PFSK-1 (cell line): ENCODE measurements around the gene FOXA3.

Experiments used
- POLR2AphosphoS5 ChIP-seq: IDR thresholded peaks from 2 replicates; pipeline ENCODE4 v1.6.1; 2012; ENCODE audit warnings: low read depth, mild to moderate bottlenecking, control low read depth, low read length, moderate library complexity
- SIN3A ChIP-seq: IDR thresholded peaks from 2 replicates; pipeline ENCODE4 v1.6.1; 2012; ENCODE audit warnings: mild to moderate bottlenecking, low read length, moderate library complexity, borderline replicate concordance; ENCODE audit not compliant: insufficient read depth
- TF ChIP-seq, protein P1 (sequence below), 2 experiments: IDR thresholded peaks; 2 replicates each; pipeline versions ENCODE4 v1.6.1 to v1.8.0; 2011 to 2012; ENCODE audit warnings: low read depth in 2 of 2, low read length in 2 of 2, control low read depth in 1 of 2, inconsistent platforms in 1 of 2, mild to moderate bottlenecking in 1 of 2, moderate library complexity in 1 of 2; ENCODE audit not compliant: insufficient read depth in 1 of 2

DNA sequence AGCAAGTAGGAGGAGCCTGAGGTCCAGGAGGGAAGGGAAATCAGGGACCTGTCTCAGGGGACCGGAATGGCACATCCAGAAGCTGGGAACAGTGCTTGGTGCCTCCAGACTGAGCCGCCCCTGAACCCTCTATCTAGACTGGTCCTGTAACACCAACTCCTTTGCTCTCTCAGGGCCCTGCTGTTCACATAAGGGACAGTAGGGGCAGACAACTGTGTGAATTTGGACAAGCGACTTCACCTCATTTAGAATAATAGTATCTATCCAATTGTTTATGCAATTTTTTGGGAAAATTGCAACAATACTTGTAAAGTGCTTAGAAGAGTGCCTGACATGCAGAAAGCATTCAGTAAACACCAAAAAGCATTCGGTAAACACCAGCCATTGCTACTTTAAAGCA, 15.2 kb upstream of the FOXA3 start:
- TF ChIP-seq, protein P1, sequence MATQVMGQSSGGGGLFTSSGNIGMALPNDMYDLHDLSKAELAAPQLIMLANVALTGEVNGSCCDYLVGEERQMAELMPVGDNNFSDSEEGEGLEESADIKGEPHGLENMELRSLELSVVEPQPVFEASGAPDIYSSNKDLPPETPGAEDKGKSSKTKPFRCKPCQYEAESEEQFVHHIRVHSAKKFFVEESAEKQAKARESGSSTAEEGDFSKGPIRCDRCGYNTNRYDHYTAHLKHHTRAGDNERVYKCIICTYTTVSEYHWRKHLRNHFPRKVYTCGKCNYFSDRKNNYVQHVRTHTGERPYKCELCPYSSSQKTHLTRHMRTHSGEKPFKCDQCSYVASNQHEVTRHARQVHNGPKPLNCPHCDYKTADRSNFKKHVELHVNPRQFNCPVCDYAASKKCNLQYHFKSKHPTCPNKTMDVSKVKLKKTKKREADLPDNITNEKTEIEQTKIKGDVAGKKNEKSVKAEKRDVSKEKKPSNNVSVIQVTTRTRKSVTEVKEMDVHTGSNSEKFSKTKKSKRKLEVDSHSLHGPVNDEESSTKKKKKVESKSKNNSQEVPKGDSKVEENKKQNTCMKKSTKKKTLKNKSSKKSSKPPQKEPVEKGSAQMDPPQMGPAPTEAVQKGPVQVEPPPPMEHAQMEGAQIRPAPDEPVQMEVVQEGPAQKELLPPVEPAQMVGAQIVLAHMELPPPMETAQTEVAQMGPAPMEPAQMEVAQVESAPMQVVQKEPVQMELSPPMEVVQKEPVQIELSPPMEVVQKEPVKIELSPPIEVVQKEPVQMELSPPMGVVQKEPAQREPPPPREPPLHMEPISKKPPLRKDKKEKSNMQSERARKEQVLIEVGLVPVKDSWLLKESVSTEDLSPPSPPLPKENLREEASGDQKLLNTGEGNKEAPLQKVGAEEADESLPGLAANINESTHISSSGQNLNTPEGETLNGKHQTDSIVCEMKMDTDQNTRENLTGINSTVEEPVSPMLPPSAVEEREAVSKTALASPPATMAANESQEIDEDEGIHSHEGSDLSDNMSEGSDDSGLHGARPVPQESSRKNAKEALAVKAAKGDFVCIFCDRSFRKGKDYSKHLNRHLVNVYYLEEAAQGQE (IDR thresholded peaks at IDR 0.05; ENCODE audit: insufficient read depth in 1 of 2, low read depth in 2 of 2, low read length in 2 of 2) = no peak
- no peak for TF ChIP-seq POLR2AphosphoS5
- TF ChIP-seq SIN3A = no peak
